Testis (tissue), 3 donors: Measurements from ENCODE around the gene PRKAG2. TPM values are rescaled to one million over a fixed set of nuclear protein-coding genes. Genes with fewer than 3 reads are reported as not detected.

Experiments used
- DNase-seq: peaks from one replicate; pipeline ENCODE4 v3.0.0-alpha.2; 2019
- H3K27ac ChIP-seq, 2 donors: fragments of 200-600 bp; sonication (generic); one replicate each; pipeline ENCODE4 v1.5.1; 2019
- H3K27me3 ChIP-seq: fragments of 200-600 bp; sonication (generic); one replicate; pipeline ENCODE4 v1.5.1; 2019
- H3K36me3 ChIP-seq: fragments of 200-600 bp; sonication (generic); one replicate; pipeline ENCODE4 v1.5.1; 2017; ENCODE audit warnings: low read depth; ENCODE audit errors: missing control alignments
- H3K4me1 ChIP-seq: fragments of 200-600 bp; sonication (generic); one replicate; pipeline ENCODE4 v1.5.1; 2019
- H3K4me3 ChIP-seq, 2 donors: fragments of 200-600 bp; sonication (generic); one replicate each; pipeline ENCODE4 v1.5.1; 2017 to 2019
- H3K9me3 ChIP-seq: fragments of 200-600 bp; sonication (generic); one replicate; pipeline ENCODE4 v1.5.1; 2017
- CTCF ChIP-seq, 3 experiments: fragments of 450-650 bp in 2 of 3; fragments of 200-600 bp in 1 of 3; sonication (generic) in 1 of 3; IDR thresholded peaks; one replicate each; pipeline ENCODE4 v1.5.1; 2016 to 2019; ENCODE audit warnings: antibody characterized with exemption in 3 of 3, mild to moderate bottlenecking in 2 of 3, moderate library complexity in 1 of 3
- POLR2A ChIP-seq: fragments of 450-650 bp; IDR thresholded peaks from one replicate; pipeline ENCODE4 v1.6.1; 2017; ENCODE audit warnings: antibody characterized with exemption, mild to moderate bottlenecking, moderate library complexity
- WGBS, 2 donors: methylation state at CpG; one replicate each; pipeline ENCODE4 v1.1.5; 2018; 5-methylcytosine and 5-hydroxymethylcytosine counted together
- intact Hi-C: fragments of 100-400 bp; cut with DNase I; formaldehyde crosslinking; loops from one replicate; pipeline ENCODE4 v1.15.1; 2023; ENCODE audit warnings: low total_unique reads
- polyA plus RNA-seq: library from polyadenylated mRNA; stranded (reverse); fragments of 350-450 nt; fragmentation: Illumina TruSeq; extraction: RNeasy Lipid Tissue Mini Kit (QIAGEN cat#74804); gene quantifications from one replicate; pipeline ENCODE4 v1.2.3, GENCODE V29; 2014; ENCODE audit warnings: low read depth, low replicate concordance; ENCODE audit not compliant: insufficient read depth
- total RNA-seq, 2 donors: library from RNA; depleted of rRNA; stranded (reverse); fragments of >200 nt; gene quantifications; one replicate each; pipeline ENCODE4 v1.2.3, GENCODE V29; 2016

Gene PRKAG2
- total and polyA plus RNA-seq, 3 donors from 2014 or later: 27.9 to 28.7 (median 28.6) TPM

GRCh38 chr7:151866028-151866427 is 10.9 kb downstream of the PRKAG2 start:
- H3K27ac ChIP-seq: no peak overlapping the region
- H3K4me3 ChIP-seq: no peak overlapping the region
- H3K9me3 ChIP-seq: no peaks in the 10 kb centered on the region
- WGBS, 2 donors: 88 to 91% methylated on average over 7 of the region's 7 CpGs
- H3K4me1 ChIP-seq: no peaks in the 10 kb centered on the region
- TF ChIP-seq CTCF (IDR thresholded peaks at IDR 0.05): no peak
- TF ChIP-seq POLR2A: no peak
- no peaks in the 10 kb centered on the region for H3K27me3 ChIP-seq
- H3K36me3 ChIP-seq: no peaks in the 10 kb centered on the region
- DNase-seq: no peak
- intact Hi-C loops: no loop called here

- no peaks in the 10 kb centered on the region for H3K9me3 ChIP-seq
- H3K27ac ChIP-seq: no peak overlapping the region
- 90 to 91% methylated on average over 12 to 16 of the region's 16 CpGs for WGBS, 2 donors
- no peaks in the 10 kb centered on the region for H3K27me3 ChIP-seq
- H3K36me3 ChIP-seq: no peaks in the 10 kb centered on the region
- no peak for TF ChIP-seq CTCF (IDR thresholded peaks at IDR 0.05)
- TF ChIP-seq POLR2A: no peak
- no peak overlapping the region for H3K4me3 ChIP-seq
- intact Hi-C loops: no loop called here
- DNase-seq: no peak
- no peaks in the 10 kb centered on the region for H3K4me1 ChIP-seq
Observed at GRCh38 chr7:151865070-151865670, 11.7 kb downstream of the PRKAG2 start.

- Histone ChIP-seq H3K4me3 (no peak overlapping the region), H3K36me3 (no peaks in the 10 kb centered on the region), H3K4me1 (no peaks in the 10 kb centered on the region), H3K9me3 (no peaks in the 10 kb centered on the region), H3K27me3 (no peaks in the 10 kb centered on the region), H3K27ac (no peak overlapping the region)
- intact Hi-C loops: no loop called here
- TF ChIP-seq POLR2A (no peak), CTCF (IDR thresholded peaks at IDR 0.05) (no peak)
- DNase-seq: no peak
- WGBS, 2 donors: 85 to 89% methylated on average over 6 of the region's 6 CpGs
Observed at GRCh38 chr7:151864561-151864960, 12.4 kb downstream of the PRKAG2 start.

GRCh38 chr7:151864081-151864480 is 12.8 kb downstream of the PRKAG2 start:
- no peaks in the 10 kb centered on the region for H3K36me3 ChIP-seq
- H3K27me3 ChIP-seq: no peaks in the 10 kb centered on the region
- WGBS, 2 donors: 90 to 97% methylated on average over 10 of the region's 10 CpGs
- no peak overlapping the region for H3K27ac ChIP-seq
- intact Hi-C loops: no loop called here
- DNase-seq: no peak
- no peaks in the 10 kb centered on the region for H3K9me3 ChIP-seq
- H3K4me1 ChIP-seq: no peaks in the 10 kb centered on the region
- TF ChIP-seq CTCF (IDR thresholded peaks at IDR 0.05) (no peak), POLR2A (no peak)
- H3K4me3 ChIP-seq: no peak overlapping the region

GRCh38 chr7:151863386-151864079 is 13.4 kb downstream of the PRKAG2 start:
- Histone ChIP-seq H3K9me3 (no peaks in the 10 kb centered on the region), H3K36me3 (no peaks in the 10 kb centered on the region), H3K4me1 (no peaks in the 10 kb centered on the region), H3K27me3 (no peaks in the 10 kb centered on the region), H3K4me3 (no peak overlapping the region), H3K27ac (no peak overlapping the region)
- WGBS, 2 donors: 94 to 95% methylated on average over 11 of the region's 11 CpGs
- TF ChIP-seq CTCF (IDR thresholded peaks at IDR 0.05) (no peak), POLR2A (no peak)
- intact Hi-C loops: no loop called here
- DNase-seq: no peak
